GM21381 (cell line): ENCODE data around the gene ATP13A4.

Source experiments
- ATAC-seq: cut with Tn5 transposase; IDR thresholded peaks from one replicate; pipeline ENCODE4 v1.9.1; 2021; ENCODE audit warnings: mild to moderate bottlenecking, moderate library complexity; ENCODE audit not compliant: unreplicated experiment

The ATP13A4 gene, protein sequence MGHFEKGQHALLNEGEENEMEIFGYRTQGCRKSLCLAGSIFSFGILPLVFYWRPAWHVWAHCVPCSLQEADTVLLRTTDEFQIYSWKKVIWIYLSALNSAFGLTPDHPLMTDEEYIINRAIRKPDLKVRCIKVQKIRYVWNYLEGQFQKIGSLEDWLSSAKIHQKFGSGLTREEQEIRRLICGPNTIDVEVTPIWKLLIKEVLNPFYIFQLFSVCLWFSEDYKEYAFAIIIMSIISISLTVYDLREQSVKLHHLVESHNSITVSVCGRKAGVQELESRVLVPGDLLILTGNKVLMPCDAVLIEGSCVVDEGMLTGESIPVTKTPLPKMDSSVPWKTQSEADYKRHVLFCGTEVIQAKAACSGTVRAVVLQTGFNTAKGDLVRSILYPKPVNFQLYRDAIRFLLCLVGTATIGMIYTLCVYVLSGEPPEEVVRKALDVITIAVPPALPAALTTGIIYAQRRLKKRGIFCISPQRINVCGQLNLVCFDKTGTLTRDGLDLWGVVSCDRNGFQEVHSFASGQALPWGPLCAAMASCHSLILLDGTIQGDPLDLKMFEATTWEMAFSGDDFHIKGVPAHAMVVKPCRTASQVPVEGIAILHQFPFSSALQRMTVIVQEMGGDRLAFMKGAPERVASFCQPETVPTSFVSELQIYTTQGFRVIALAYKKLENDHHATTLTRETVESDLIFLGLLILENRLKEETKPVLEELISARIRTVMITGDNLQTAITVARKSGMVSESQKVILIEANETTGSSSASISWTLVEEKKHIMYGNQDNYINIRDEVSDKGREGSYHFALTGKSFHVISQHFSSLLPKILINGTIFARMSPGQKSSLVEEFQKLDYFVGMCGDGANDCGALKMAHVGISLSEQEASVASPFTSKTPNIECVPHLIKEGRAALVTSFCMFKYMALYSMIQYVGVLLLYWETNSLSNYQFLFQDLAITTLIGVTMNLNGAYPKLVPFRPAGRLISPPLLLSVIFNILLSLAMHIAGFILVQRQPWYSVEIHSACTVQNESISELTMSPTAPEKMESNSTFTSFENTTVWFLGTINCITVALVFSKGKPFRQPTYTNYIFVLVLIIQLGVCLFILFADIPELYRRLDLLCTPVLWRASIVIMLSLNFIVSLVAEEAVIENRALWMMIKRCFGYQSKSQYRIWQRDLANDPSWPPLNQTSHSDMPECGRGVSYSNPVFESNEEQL

DNA sequence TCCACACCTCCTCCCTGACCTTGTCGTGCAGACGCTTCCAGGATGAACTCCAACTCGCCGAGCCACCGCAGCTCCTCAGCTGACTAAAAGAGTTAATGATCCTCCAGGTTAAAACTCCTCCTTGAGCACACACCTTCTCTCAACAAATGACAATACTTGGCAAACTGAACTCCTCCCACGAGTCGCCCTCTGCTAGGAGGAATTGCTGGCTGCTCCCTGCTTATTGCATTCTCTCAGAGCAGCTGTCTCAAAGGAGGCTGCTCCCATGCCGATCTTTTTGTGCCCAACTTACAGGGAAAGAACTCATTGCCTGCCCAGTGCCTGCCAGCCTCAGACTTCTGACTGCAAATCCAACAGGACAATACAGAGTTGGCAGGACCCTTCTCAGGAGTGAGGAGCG is at the start of gene ATP13A4:
Gene ATP13A4, minus strand, starts transcription at position 85 of the 400 bp plus-strand sequence. CDS start 96 bp downstream, outside the sequence.
- no peak for ATAC-seq

DNA sequence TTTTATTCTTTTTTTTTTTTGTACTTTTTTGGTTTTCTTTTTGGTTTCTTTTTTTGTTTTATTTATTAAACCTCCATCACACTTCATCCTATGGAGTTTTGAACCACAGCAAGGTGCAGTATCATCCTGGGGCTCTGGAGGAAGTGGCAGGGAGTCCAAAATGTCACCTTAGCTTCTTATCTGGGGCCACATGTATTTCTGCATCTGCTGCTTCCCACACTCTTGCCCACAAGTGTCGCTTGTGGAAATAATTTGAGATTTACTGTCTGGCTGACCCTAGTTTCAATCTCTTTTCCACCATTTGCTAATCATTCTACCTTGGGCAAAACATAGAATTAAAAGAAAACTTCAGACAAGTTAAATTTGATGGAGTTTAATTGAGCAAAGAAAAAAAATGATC is 44.7 kb upstream of the ATP13A4 start:
- ATAC-seq: no peak

DNA sequence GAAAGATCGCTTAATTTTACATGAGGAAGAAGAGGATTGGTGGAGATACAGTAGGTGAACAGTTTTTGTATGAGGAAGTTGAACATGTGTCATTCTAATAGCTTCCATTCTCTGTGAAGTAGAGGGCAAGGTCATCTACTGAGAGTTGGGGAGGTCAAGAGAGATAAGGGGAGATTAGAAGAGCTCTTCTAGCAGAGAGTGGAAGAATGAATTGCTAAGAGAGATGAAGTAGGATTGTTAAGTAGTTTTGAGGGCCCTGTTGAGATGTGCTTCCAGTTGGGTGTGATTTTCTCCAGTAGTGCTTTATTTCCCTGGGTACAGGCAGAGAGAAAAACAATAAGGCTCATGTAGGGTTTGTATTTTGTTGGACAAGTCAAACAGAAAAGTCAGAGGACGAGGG is 43.5 kb upstream of the ATP13A4 start:
- ATAC-seq: no peak

DNA sequence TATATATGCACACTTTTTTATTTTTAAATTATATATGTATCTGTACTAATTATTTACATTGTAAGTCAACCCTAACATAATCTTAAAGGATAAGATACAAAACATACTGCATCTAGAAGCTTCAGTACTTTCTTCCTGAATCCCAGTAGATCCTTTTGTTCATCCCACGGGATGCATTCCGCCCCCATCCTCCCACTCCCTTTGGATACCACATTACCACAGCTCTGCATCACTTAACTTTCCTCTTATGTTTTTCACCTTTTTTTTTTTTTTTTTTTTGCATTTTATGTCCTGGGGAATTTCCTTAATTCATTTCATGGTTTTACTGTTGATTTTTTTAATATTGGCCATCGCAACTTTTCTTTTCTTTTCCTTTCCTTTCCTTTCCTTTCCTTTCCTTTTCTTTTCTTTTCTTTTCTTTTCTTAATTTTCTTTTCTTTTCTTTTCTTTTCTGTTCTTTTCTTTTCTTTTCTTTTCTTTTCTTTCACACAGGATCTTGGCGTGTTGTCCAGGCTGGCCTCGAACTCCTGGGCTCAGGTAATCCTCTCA is 41.3 kb upstream of the ATP13A4 start:
- ATAC-seq: no peak

DNA sequence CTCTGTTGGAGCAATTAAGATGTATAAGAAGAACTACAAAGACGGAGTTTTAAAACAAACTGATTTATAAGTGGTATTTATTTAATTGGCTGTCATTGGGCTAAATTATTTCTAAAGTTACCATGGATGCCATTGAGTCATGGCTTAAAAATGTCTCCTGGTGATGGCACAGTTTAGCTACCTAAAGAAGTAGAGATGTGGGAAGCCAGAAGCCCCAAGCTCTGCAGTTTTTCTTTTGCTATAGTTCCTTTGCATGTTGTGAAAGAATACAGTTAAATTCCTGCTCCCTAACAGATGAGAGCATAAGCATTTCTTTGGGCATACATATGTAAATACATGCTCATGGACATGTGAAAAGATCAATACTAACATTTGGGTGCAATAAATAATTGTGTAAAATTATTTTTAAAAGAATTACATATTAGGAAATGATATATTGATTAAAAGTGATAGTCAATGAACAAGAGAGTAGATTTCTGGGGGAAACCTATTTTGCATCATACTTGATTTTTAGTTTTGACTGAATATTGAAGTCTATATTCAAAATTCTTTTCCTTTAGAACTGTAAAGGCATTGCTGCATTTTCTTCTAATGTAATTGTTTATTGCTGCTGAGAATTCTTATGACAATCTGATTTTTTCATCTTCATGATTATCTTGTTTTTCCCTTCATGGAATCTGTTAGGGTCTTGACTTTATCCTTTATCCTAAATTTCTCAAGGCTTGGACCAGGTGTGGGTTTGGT is 40.4 kb upstream of the ATP13A4 start:
- ATAC-seq: no peak

DNA sequence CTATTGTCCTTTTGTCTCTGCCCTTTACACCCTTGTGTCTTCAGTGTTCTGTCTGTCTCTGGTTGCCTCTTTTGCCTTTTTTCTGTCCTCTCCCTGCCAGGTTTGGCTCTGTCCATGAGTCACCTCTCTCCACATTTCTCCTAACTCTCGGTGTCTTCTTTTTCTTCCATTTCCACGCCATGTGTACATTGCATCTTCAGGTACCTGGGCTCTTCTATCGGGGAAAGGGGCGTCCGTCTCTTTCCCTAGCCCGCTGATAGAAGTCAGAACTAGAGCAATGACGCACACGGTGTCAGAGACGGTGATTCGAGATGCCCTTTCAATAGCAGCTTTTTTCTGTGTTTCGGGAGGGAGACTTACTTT is 39.0 kb upstream of the ATP13A4 start:
- ATAC-seq: no peak

DNA sequence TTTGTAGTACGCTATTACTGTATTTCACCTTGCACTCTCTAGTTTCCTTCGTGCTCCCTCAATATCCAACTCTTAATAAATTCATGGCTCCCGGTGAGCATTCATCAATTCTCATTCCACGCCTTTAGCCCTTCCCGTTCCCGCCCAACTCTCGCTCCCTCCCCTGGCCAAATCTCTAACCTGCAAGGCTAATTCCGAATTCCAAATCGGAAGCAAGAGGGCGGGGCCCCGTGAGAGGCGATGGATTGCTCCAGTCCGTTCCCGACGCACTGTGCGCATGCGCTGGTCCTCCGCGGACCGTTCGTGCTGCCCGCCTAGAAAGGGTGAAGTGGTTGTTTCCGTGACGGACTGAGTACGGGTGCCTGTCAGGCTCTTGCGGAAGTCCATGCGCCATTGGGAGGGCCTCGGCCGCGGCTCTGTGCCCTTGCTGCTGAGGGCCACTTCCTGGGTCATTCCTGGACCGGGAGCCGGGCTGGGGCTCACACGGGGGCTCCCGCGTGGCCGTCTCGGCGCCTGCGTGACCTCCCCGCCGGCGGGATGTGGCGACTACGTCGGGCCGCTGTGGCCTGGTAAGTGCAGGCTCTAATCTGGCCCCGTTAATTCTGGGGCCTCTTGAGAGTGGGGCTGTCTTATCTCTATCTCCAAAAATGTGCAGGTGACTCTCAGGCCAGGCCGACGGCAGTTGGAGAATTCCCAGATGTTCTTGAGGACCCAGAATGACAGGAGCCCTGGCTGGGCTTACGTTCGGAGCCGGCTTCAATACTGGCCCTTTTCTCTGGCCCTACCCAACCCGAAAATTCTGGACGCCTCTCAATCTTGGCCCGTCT is 38.4 kb upstream of the ATP13A4 start, which contains the start of gene OPA1:
Gene OPA1, plus strand, starts transcription at position 368 of the 827 bp plus-strand sequence. Its CDS starts 170 bp downstream, at position 538.
- ATAC-seq: peak; percentile 99

DNA sequence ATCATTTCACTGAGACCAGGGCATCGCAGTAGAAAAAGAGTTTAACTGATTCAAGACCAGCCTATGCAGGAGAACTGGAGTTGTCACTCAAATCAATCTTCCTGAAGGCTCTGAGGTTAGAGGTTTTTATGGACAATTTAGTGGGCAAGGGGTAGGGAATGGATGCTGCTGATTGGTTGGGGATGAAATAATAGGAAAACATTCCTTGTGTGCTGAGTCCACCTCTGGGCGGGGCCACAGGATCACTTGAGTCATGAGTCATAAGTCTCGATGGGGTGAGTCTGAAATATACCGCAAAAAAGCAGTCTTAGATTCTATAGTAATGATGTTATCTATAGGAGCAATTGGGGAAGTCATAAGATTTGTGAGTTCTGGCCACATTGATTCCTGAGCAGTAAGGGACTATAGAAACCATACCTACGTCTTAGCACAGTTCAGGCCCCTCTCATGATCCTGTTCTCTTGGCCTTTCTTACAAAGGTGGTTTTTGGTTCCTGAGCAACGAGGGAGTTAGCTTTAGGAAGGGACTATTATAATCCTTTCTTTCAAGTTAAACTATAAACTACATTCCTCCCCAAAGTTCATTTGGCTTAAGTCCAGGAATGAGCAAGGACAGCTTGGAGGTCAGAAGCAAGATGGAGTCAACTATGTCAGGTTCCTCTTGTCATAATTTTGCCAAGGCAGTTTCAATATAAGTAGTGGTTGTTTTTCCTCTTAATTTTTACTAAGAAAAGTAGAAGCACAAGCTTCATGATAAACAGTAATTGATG is 35.6 kb upstream of the ATP13A4 start:
- ATAC-seq: no peak

DNA sequence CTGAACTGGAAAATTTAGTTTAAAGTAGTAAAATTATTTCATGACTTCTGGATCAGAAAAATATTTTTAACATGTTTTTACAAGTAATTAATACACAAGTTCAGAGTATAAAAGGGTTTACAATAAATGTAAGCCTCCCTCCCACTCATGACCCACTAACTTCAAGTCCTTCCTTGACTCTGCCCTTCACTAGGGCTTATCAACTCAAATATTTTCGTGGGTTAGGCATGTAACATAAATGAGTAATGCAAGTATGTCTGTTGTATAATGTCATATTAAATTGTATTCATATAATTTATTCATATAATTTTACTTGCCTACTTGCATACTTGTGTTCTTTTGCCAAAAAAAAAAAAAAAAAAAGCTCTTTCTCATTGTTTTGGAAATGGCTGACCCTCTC is 34.9 kb upstream of the ATP13A4 start:
- no peak for ATAC-seq

DNA sequence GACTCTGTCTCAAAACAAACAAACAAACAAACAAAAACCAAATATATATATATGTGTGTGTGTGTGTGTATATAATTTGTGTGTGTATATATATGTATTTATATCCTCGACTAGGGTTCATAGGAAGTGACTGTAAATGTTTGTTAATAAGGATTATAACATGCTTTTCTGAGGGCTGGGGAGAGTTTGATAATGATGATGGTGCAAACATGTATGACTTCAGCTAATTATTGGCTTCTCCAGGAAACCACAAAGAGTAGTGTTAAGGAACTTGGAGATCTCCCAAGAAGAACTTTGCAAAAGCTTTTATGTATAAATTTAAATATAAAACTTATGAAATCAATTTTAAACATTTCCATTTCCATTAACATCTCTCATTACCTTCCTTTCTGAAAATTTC is 34.4 kb upstream of the ATP13A4 start:
- ATAC-seq: no peak

DNA sequence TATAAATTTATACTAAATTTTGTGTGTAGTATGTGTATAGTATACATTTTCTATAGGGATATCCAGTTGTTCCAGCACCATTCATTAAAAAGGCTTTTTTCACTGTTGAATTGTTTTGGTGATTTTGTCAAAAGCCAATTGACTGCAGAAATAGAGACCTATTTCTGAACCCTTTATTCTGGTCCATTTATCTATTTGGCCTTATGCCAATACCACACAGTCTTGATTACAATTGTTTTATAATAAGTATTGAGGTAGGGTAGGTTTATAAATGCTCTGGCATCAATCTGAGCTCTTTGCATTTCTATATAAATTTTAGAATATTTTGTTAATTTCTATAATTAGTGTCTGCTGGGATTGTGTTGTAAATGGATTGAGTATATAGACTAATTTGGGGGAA is 31.8 kb upstream of the ATP13A4 start:
- ATAC-seq: no peak

DNA sequence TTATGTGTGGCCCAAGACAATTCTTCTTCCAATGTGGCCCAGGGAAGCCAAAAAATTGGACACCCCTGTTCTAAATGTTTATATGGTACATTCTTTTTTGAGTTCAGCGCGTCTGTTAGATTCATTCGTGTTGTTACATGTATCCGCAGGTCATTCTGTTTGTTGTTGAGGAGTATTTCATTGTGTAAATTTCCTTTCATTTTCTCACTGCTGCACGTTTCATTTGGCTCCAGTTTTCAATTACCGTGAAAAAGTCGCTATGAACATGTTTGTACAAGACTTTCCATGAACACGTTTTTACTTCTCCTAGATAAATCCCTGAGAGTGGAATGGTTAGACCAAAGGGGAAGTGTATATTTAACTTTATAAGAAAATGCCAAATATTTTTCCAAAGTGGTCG is 30.8 kb upstream of the ATP13A4 start:
- ATAC-seq: no peak

DNA sequence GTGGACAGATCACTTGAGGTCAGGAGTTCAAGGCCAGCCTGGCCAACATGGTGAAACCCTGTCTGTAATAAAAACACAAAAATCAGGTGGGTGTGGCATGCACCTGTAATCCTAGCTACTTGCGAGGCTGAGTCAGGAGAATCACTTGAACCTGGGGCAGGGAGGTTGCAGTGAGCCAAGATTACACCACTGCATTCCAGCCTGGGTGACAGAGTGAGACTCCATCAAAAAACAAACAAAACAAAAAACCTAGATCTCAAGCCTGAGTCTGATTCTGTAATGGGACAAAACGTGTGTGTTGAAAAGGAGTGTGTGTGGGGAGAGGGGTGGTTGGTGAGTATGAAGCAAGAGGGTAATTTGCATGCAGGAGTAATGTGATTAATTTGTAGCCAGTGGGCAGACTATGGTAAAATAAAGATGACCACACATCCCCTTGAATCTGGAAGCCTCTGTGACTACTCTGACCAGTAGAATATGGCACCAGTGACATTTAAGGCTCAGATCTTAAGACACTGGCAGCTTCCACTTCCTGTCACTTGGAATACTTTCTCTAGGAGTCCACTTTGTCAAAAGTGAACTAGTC is 19.9 kb upstream of the ATP13A4 start:
- ATAC-seq: no peak

DNA sequence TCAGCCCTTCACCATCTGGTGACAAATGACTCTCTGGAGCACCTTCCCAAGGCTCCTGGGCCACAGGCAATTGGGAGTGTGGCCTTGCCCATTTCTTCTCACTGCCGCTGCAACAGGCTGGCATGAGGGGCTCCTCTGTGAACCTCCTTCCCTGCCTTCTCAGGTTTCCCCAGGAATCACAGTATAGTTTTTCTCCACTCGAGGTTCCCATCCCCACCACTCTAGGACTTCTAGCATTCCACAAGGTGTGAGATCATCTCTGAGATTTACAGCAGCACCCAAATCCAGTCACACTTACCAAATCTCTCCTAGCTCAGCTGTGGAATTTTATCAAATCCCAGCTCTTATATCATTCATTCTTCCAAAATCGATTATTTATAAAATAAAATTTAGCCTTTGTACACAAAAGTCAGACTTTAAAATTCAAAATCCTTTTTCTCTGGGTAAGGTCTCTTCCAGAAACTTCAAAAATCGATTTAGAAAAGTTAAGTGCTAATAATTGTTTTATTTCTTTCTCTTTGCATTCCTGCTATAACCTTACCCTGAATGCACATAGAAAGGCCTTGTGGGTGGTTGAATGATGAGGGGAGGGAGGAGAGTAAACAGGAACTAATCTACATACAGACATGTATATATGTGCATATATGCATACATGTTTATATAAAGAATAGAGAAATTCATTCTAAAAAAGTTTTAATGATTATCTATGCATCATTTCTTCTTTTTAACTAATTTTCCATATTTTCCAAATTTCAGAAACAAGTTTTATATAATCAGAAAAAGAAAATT is 18.9 kb upstream of the ATP13A4 start:
- no peak for ATAC-seq

DNA sequence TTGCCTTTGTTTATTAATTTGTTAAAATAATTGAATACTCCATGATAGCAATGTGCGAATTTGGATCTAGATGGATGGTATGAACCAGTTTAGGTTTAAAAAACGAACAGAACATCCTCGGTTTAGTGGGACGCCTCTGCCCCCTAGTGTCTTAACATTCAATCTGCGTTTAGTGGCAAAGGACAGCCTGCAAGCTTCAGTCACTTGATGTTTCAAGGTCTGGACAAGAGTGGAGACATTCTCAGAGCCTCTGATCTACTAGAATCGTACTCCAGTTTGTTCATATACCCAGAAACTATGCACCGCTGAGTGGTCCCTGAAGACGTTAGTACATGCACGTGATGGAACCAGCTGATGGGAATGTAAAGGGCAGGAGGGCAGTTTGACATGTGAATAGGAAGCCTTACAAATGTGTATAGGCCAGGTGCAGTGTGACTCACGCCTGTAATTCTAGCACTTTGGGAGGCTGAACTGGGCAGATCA is 17.8 kb upstream of the ATP13A4 start:
- ATAC-seq: peak; percentile 67

DNA sequence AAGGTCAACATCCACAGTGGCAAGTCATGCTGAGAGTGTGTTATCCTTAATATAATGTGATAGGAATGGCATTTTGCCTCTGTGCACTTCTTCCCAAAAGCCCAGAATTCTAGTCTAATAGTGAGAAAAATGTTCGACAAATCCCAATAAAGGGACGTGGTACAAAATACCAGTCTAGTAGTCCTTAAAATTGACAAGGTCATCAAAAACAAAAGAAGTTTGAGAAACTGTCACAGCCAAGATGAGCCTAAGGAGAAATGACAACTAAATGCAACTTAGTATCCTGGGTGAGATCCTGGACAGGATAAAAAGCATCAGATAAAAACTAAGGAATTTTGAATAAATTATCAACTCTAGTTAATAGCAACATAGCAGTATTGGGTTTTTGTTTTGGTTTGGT is 14.4 kb upstream of the ATP13A4 start:
- ATAC-seq: no peak

DNA sequence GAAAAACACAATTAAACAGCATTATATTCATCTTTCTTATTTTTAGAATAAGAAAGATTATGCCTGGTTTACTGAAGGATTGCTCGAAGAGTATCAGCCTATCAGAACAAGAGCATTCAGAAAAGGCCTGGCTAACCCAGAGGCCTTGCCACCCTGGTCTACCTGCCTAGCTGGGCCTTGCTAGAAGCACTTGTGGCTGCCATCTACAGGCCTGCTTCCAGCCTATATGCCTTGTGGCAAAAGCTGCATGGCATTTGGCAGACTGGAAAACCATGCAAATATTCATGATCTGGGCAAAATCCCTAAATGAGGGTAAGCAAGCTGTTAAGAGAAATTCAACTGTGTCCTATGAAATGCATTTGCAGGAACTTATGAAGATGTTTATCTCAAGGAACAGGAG is 9.3 kb upstream of the ATP13A4 start:
- ATAC-seq: no peak
